Gastrocnemius medialis (tissue), 4 donors: ENCODE data around the gene VAC14. TPM values are rescaled to one million over a fixed set of nuclear protein-coding genes. Genes with fewer than 3 reads are reported as not detected.

Experiments
- ATAC-seq, 2 donors: fragments of 150-250 bp; one replicate each; pipeline ENCODE4 v1.9.1; 2016
- DNase-seq, 2 donors: peaks; one replicate each; pipeline ENCODE4 v3.0.0-alpha.2; 2019
- H3K27ac ChIP-seq, 4 donors: fragments of 200-600 bp; sonication (generic); 1 replicate in 1 of 4; 2 replicates in 3 of 4; pipeline ENCODE4 v1.5.1; 2016 to 2018; ENCODE audit warnings: mild to moderate bottlenecking in 2 of 4, moderate library complexity in 1 of 4
- H3K27me3 ChIP-seq, 3 donors: fragments of 200-600 bp; sonication (generic) in 2 of 3; 1 replicate in 1 of 3; 2 replicates in 2 of 3; pipeline versions ENCODE4 v1.5.1 to v1.6.0; 2016 to 2019; ENCODE audit warnings: mild to moderate bottlenecking in 1 of 3, moderate library complexity in 1 of 3
- H3K36me3 ChIP-seq, 2 donors: fragments of 200-600 bp; sonication (generic) in 1 of 2; one replicate each; pipeline ENCODE4 v1.5.1; 2017 to 2018
- H3K4me1 ChIP-seq, 2 donors: fragments of 200-600 bp; sonication (generic) in 1 of 2; one replicate each; pipeline ENCODE4 v1.5.1; 2016 to 2017; ENCODE audit warnings: mild to moderate bottlenecking in 2 of 2
- H3K4me3 ChIP-seq, 4 donors: fragments of 200-600 bp; sonication (generic) in 3 of 4; 1 replicate in 1 of 4; 2 replicates in 3 of 4; pipeline ENCODE4 v1.5.1; 2016 to 2019; ENCODE audit warnings: mild to moderate bottlenecking in 2 of 4
- H3K9me3 ChIP-seq, 3 donors: fragments of 200-600 bp; sonication (generic) in 2 of 3; 1 replicate in 1 of 3; 2 replicates in 2 of 3; pipeline ENCODE4 v1.5.1; 2016 to 2019
- CTCF ChIP-seq, 5 experiments: fragments of 450-650 bp in 3 of 5; fragments of 200-600 bp in 2 of 5; sonication (generic) in 2 of 5; IDR thresholded peaks in 4 of 5; conservative IDR thresholded peaks in 1 of 5; 1 replicate in 4 of 5; 2 replicates in 1 of 5; pipeline ENCODE4 v1.5.1; 2016 to 2019; ENCODE audit warnings: antibody characterized with exemption in 5 of 5, mild to moderate bottlenecking in 3 of 5, moderate library complexity in 3 of 5
- POLR2A ChIP-seq, 2 donors: fragments of 450-650 bp; IDR thresholded peaks; one replicate each; pipeline ENCODE4 v1.6.1; 2017; ENCODE audit warnings: antibody characterized with exemption in 2 of 2, mild to moderate bottlenecking in 2 of 2, moderate library complexity in 2 of 2
- in situ Hi-C, 4 donors: fragments of 200-750 bp; cut with MboI; loops; one replicate each; pipeline versions ENCODE4 v1.15.0 to v1.8.0; 2017; ENCODE audit warnings: low sequenced_read_pairs in 4 of 4
- intact Hi-C: fragments of 100-400 bp; cut with DNase I; formaldehyde crosslinking; loops from one replicate; pipeline ENCODE4 v1.15.1; 2023; ENCODE audit warnings: low total_unique reads
- total RNA-seq, 4 donors: library from RNA; depleted of rRNA; stranded (reverse); fragments of >200 nt; gene quantifications; one replicate each; pipeline versions ENCODE4 v1.1.0 to v1.2.3, GENCODE V29; 2016

The VAC14 gene
- total RNA-seq, 4 donors from 2014 or later = 19.8 to 30.9 (median 27.0) TPM

GRCh38 chr16:70696355-70696754, 104.6 kb downstream of the VAC14 start:
- in situ Hi-C loops (no loop called here), intact Hi-C loops (no loop called here)
- ATAC-seq (no peak), DNase-seq (no peak)
- Histone ChIP-seq H3K27me3 (no peaks in the 10 kb centered on the region), H3K4me1 (peaks cover 77 to 90% of the 10 kb centered on the region in 2 donors), H3K36me3 (no peaks in the 10 kb centered on the region), H3K27ac (peak overlapping the region; percentile 88 to 97 (median 94)), H3K4me3 (no peak overlapping the region), H3K9me3 (no peaks in the 10 kb centered on the region)
- TF ChIP-seq CTCF (IDR thresholded peaks at IDR 0.05 in 4 of 5, conservative IDR thresholded peaks at IDR 0.05 in 1 of 5) (no peak), POLR2A (IDR thresholded peaks at IDR 0.05) (no peak)

GRCh38 chr16:70695331-70696070, 105.5 kb downstream of the VAC14 start:
- DNase-seq = peak; percentile 56 to 84
- peaks cover 77 to 90% of the 10 kb centered on the region in 2 donors for H3K4me1 ChIP-seq
- intact Hi-C loops = no loop called here

GRCh38 chr16:70694868-70695218, 106.1 kb downstream of the VAC14 start:
- DNase-seq = no peak

More at GRCh38 chr16:70695331-70696070, 105.5 kb downstream of the VAC14 start:
- Histone ChIP-seq H3K27me3 (no peaks in the 10 kb centered on the region), H3K27ac (peak overlapping the region; percentile 88 to 97 (median 94)), H3K36me3 (no peaks in the 10 kb centered on the region), H3K9me3 (no peaks in the 10 kb centered on the region), H3K4me3 (no peak overlapping the region)
- ATAC-seq = peak; percentile 14 to 32
- in situ Hi-C loops = no loop called here
- TF ChIP-seq POLR2A (IDR thresholded peaks at IDR 0.05) (peak; percentile 30 to 31), CTCF (IDR thresholded peaks at IDR 0.05 in 4 of 5, conservative IDR thresholded peaks at IDR 0.05 in 1 of 5) (peak in 2 of 5 experiments; percentile 18 to 25)

GRCh38 chr16:70694088-70694867, 106.7 kb downstream of the VAC14 start:
- no peaks in the 10 kb centered on the region for H3K27me3 ChIP-seq
- H3K9me3 ChIP-seq = no peaks in the 10 kb centered on the region
- in situ Hi-C loops (no loop called here), intact Hi-C loops (no loop called here)
- no peak overlapping the region for H3K4me3 ChIP-seq
- DNase-seq (peak; percentile 56 to 87), ATAC-seq (peak; percentile 16 to 29)
- peak overlapping the region; percentile 88 to 97 (median 94) for H3K27ac ChIP-seq
- peaks cover 80 to 92% of the 10 kb centered on the region in 2 donors for H3K4me1 ChIP-seq
- H3K36me3 ChIP-seq = no peaks in the 10 kb centered on the region
- no peak for TF ChIP-seq CTCF (IDR thresholded peaks at IDR 0.05 in 4 of 5, conservative IDR thresholded peaks at IDR 0.05 in 1 of 5)

More at GRCh38 chr16:70694868-70695218, 106.1 kb downstream of the VAC14 start:
- Histone ChIP-seq H3K4me3 (no peak overlapping the region), H3K27ac (peak overlapping the region; percentile 88 to 97 (median 94)), H3K36me3 (no peaks in the 10 kb centered on the region), H3K9me3 (no peaks in the 10 kb centered on the region), H3K27me3 (no peaks in the 10 kb centered on the region), H3K4me1 (peaks cover 77 to 90% of the 10 kb centered on the region in 2 donors)
- in situ Hi-C loops = no loop called here
- intact Hi-C loops = no loop called here
- no peak for ATAC-seq
- TF ChIP-seq CTCF (IDR thresholded peaks at IDR 0.05 in 4 of 5, conservative IDR thresholded peaks at IDR 0.05 in 1 of 5) (no peak), POLR2A (IDR thresholded peaks at IDR 0.05) (no peak)
